ENCODE measurements around the gene SIAH2.

SIAH2 gene

DNA sequence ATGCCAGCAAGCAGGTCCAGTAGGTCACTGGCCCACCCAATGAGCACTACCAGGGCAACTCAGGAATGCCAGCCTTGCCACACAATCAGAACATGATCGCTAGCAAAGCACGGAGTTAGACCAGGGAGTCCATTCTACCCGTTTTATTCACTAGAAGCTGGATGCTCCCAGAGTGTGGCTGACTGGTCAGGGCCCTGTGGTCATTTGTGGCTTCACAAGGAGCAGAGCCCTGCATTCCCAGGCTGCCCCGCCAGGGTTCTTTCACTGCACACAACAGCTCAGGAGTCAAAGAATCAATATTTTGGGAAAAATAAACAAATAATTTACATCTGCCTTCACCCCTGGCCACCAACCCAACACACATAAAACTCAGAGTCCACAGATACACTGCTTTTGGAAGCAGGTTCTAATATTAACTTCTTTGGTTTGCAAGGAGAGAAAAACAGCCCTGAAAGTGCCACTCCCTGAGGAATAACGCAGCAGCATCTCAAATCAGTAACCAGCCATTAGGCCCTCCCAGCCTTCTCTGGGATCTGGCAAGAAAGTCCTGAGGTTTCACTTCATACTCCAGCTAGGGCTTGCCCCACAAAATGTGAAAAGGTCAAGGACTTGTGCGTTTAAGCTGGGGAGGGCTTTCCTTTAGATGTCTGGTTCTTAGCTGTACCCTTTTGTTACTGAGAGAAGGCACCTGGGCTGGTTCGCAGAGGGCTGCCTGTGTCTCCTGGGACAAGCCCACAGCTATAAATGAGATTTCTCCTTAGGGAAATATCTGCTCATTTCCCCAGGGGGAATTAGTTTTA, 16.0 kb downstream of the SIAH2 start:
- DNase-seq = no peak

DNA sequence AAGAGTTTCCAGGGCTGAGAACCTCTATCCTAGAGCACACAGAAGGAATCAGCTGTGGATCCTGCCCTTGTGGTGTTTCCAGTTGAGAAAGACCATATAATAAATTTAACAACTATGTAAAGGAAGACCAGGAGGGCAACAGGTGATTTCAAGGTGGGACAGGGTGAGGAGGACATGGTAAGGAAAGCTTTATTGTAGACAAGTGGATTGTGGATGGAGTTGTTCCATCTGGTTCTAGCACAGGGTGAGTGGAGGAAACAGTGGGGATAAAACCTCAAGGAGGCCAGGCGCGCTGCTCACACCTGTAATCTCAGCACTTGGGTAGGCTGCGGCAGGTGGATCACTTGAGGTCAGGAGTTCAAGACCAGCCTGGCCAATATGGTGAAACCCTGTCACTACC, 17.1 kb downstream of the SIAH2 start:
- DNase-seq = no peak

GRCh38 chr3:150744919-150745211, 18.1 kb downstream of the SIAH2 start:
- DNase-seq = no peak

- DNase-seq = no peak
Measured at GRCh38 chr3:150744041-150744918, 18.7 kb downstream of the SIAH2 start.

DNA sequence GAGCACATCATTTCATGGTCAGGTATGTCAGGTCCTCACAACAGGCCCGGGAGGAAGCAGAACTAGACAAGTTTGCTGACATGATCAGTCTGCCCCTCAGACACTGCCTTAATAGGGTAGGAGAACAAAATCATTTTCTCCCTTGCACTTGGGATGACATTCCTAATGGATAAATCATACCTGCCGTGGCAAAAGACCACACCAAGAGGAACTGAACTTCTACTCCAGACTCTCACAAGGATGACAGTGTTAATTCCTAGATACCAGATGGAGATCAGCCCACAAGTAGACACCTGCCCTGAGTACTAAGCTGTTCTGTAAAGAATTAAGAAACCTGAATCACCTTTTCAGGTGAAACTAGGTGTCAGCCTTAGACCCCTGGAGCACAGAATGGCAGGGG, 19.5 kb downstream of the SIAH2 start:
- no peak for DNase-seq

GRCh38 chr3:150742679-150743078, 20.3 kb downstream of the SIAH2 start:
- DNase-seq = no peak

DNA sequence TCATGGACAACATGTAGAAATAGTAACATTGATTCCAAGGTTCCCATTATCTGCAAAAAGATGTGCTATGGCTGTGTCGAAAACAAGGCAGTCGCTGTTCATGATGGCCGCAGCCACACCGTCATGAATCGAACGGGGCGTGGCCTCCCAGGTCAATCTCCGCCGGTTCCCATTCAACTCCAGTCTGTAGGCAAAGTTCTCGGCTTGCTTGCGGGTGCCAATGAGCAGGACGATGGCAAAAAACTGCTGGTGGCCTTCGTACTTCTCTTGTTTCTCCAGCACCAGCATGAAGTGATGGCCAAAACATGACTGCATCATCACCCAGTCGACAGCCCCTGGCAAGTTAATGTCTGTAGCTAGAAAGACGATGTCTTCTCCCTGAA, 20.8 kb downstream of the SIAH2 start:
- no peak for DNase-seq

- no peak for DNase-seq
Measured at GRCh38 chr3:150741497-150742140, 21.4 kb downstream of the SIAH2 start.

- no peak for DNase-seq
Measured at GRCh38 chr3:150740733-150741496, 22.1 kb downstream of the SIAH2 start.

DNA sequence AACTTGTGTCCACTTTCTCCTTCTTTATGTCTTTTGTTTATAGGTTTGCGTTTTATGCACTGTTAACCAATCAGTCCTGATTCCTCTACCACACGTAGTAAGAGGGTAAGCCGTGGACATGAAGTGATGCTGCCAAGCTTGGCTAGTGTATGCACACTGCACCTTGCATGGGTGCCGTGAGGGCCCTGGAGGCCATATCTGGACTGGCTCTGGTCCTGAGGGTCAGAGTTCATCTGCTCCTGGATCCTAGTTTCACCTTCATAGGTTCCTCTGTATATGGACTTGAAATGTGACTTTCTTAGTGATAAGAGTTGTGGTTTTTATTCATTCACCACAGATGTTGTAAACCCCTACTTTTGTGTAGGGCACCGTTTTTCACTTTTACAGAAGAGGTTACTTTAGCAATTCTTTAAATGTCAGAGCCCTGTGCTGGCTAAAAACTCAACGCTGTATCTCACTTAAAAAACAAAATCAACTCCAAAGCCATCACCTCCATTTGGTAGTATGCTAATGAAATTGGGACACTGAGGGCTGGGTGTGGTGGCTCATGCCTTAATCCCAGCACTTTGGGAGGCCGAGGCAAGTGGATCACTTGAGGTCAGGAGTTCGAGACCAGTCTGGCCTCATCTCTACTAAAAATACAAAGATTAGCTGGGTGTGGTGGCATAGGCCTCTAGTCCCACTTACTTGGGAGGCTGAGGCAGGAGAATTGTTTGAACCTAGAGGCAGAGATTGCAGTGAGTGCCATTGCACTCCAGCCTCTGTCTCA, 22.9 kb downstream of the SIAH2 start:
- DNase-seq = no peak

- peak; percentile 85 for DNase-seq
Measured at GRCh38 chr3:150739200-150739863, 23.6 kb downstream of the SIAH2 start.

DNA sequence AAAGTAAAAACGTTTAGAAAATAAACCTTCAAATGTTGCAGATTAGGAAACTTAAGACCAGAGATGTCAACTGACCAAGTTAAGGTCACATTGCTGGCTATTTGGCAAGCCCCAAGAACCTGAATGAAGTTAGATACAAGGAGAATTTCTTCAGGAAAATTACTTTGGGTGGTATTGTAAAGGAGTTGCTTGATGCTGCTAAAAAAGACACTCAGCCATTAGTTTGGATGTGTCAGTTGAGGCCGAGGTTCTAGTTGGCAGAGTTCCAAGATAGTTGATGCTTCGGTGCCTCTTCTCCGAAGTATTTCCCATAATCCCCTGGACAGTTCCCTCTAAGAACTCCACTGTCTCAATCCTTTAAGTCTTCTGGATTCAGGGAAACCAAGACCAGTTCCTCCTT, 24.3 kb downstream of the SIAH2 start:
- no peak for DNase-seq

DNA sequence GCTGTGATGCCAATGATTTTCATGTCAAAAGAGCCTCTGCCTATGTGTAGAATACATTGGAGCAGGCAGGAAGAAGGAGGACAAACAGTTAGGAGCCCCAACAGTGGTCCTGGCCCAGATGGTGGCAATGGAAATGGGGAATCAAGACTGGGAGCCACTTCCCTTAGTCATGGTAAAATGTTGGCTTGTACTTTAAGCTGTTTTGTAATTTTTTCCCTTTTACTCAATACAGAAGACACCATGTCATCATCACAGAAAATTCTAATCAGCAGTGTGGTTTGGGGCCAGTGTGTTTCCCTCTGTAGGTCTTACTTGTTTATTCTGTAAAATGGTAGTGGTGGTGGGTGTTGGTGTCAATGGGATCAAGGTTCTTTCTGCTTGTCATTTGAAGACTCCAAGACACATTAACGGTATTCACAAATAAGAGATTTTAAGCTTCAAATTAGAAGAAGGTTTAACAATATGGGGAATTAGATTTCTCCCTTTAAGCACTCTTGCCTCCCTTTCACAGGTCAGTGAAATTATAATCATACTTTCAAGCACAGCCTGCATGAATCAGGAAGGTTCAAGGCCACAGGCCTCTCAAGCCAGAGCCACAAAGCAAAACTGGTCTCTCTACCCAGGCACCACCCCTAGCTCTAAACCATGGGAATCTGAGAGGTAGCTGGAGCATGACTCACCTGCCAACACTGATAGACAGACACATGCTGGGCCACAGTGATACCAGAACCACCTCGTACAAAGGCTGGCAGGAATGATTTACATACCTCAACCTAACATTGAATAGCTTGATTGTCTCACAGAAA, 24.9 kb downstream of the SIAH2 start:
- DNase-seq = peak; percentile 88

GRCh38 chr3:150736903-150737832, 25.8 kb downstream of the SIAH2 start:
- peak; percentile 38 for DNase-seq

DNA sequence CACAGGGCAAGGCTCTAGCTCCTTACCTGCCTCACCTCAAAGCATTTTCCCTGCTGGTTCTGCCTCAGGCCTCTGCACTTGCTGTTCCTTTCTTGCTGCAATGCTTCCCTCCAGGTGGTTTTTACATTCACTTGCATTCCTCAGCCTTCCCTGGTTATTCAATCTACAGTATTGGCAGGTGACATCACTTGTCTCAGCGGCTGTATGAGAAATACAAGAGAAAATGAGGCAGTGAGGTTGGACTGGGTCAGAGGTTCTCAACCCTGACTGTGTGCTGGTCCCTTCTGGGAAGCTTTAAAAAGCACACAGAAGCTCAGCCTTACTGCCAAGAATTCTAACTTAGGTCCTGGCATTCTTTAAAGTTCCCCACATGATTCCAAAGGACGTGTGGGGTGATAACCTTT, 26.7 kb downstream of the SIAH2 start:
- DNase-seq = no peak

DNA sequence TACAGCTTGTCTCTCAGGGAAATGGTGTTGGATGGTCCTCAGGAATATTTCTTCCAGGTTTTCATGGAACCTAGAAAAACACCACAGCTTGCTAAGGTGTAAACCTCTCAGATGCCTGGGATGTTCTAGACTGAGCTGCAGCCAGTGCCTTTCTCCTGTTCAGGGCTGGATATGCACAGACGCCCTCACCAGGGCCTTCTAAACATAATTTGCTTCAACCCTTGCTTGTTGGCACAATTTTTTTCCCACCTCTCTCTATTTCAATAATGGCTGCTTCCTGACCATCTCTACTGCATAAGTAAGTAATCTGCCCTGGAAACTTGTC, 28.2 kb downstream of the SIAH2 start:
- DNase-seq = no peak

GRCh38 chr3:150733936-150734794, 28.8 kb downstream of the SIAH2 start:
- DNase-seq = no peak

DNA sequence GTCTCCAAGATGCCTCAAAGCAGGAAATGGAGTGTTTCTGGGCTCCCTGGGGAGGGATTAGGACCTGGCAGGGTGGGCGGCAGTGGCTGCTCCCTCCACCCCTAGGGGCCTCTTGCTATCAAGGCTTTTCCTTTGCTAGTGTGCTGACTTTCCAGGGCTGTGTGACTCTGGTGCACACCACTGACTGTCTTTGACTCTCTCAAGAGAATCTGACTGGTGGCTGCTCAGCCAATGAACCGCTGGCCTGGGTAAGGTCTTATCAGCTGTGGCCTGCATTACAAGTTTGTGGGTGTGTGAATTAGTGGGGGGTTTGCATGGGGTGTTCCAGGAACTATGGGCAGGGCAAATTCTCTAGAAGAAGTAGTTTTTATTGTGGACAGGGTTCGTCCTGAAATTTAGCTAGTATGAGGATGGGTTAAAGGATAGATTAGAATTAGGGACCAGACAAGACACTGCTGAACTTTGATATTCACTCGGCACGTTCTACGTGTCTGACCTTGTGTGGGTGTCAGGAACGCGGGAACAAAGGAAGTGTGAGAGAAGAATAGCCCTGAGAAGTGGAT, 29.5 kb downstream of the SIAH2 start:
- DNase-seq = no peak

Measured in inflammatory macrophage treated with lipopolysaccharide for 4 hours (primary cell).